CMK (cell line): ENCODE results near the gene ZW10.
"Not testable (repeated sequence)": the region's sequence is repeated elsewhere in the genome, so short reads cannot be mapped to it uniquely, and the experiment has no call there.

Experiments used
- DNase-seq: peaks from one replicate; pipeline ENCODE4 v3.0.0-alpha.2; 2010; ENCODE audit warnings: low read depth

ZW10 gene

GRCh38 chr11:113773416-113774173, at the start of gene ZW10:
TSS of gene ZW10 (minus strand) at chr11:113773692. CDS start at chr11:113773666, 26 bp downstream.
- DNase-seq: peak; percentile 92

- DNase-seq: no peak
Observed at GRCh38 chr11:113818426-113818825, 44.9 kb upstream of the ZW10 start.

GRCh38 chr11:113817626-113818025, 44.1 kb upstream of the ZW10 start:
- no peak for DNase-seq

GRCh38 chr11:113817162-113817561, 43.7 kb upstream of the ZW10 start:
- DNase-seq: no peak

GRCh38 chr11:113814181-113814580, 40.7 kb upstream of the ZW10 start:
- no peak for DNase-seq

GRCh38 chr11:113808931-113809330, 35.4 kb upstream of the ZW10 start:
- DNase-seq: no peak

- DNase-seq: peak; percentile 8
Observed at GRCh38 chr11:113806406-113806805, 32.9 kb upstream of the ZW10 start.

- DNase-seq: no peak
Observed at GRCh38 chr11:113805640-113806039, 32.1 kb upstream of the ZW10 start.

- no peak for DNase-seq
Observed at GRCh38 chr11:113802621-113803020, 29.1 kb upstream of the ZW10 start.

- DNase-seq: peak; percentile 17
Observed at GRCh38 chr11:113796663-113797259, 23.3 kb upstream of the ZW10 start.

GRCh38 chr11:113789675-113790320, 16.3 kb upstream of the ZW10 start:
- DNase-seq: no peak

- DNase-seq: not testable (repeated sequence)
Observed at GRCh38 chr11:113789016-113789415, 15.5 kb upstream of the ZW10 start.

- DNase-seq: no peak
Observed at GRCh38 chr11:113782134-113782533, 8.6 kb upstream of the ZW10 start.

- DNase-seq: no peak
Observed at GRCh38 chr11:113781682-113782081, 8.2 kb upstream of the ZW10 start.

- DNase-seq: no peak
Observed at GRCh38 chr11:113779496-113779895, 6.0 kb upstream of the ZW10 start, which contains the start of gene CLDN25. TSS of gene CLDN25 (plus strand) at chr11:113779796. CDS start at chr11:113779796, 0 bp downstream.

GRCh38 chr11:113778111-113778910, 4.8 kb upstream of the ZW10 start:
- no peak for DNase-seq

- DNase-seq: no peak
Observed at GRCh38 chr11:113774174-113774503, 647 bp upstream of the ZW10 start.

GRCh38 chr11:113773092-113773415, 438 bp downstream of the ZW10 start:
- DNase-seq: no peak

GRCh38 chr11:113771964-113772363, 1.5 kb downstream of the ZW10 start:
- no peak for DNase-seq

- peak; percentile 44 for DNase-seq
Observed at GRCh38 chr11:113764527-113765219, 8.8 kb downstream of the ZW10 start.

- not testable (repeated sequence) for DNase-seq
Observed at GRCh38 chr11:113763040-113763439, 10.5 kb downstream of the ZW10 start.

- DNase-seq: no peak
Observed at GRCh38 chr11:113760241-113760640, 13.3 kb downstream of the ZW10 start.
